EL (cell line): ENCODE results near the gene FUT1.

Experiments
- DNase-seq: peaks from one replicate; pipeline ENCODE4 v3.0.0-alpha.2; 2016

Gene FUT1

GRCh38 chr19:48715681-48716171 is 36.7 kb downstream of the FUT1 start:
- DNase-seq, result peak; percentile 40

DNA sequence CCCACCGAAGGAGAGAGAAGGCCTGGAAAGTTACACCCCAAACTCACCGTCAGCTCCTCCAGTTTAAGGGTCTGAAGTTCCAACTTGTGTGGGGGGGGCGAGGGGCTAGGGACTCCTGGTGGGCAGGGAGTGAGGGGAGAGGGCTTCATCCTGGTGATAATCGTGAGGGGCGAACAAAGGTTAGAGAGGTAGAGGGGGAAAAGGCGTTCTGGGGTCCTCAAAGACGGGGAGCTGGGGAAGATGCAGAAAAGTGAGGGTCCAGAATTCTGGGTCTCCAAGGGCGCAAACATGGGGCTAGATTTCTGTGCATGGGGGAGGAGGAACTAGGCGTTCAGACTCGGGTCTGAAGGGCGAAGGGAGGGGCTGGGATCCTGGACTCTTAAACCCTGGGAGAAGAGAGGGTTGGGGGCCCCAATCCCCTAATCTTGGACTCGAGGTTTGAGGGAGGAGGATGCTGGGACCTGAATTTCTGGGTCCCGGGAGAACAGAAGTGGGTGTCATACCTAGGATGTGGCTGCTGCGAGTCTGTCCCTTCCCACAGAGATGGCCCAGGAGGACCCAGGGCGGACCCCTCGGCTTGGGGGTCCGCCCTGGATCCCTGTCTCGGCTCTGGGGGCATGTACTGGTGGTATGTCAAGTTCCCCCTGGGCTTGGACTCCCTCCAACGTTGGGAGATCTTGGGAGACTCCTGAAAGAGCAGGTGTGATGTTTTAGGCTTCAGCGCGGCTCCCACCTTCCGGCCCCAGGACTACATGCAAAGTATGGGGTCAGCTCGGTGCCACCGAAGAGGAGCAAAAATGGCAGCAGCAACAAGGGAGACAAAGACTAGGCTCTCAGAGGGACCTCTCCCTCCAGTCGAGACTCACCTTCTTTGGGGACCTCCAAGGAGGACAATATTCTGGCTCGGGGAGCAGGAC is 37.4 kb downstream of the FUT1 start:
- no peak for DNase-seq

DNA sequence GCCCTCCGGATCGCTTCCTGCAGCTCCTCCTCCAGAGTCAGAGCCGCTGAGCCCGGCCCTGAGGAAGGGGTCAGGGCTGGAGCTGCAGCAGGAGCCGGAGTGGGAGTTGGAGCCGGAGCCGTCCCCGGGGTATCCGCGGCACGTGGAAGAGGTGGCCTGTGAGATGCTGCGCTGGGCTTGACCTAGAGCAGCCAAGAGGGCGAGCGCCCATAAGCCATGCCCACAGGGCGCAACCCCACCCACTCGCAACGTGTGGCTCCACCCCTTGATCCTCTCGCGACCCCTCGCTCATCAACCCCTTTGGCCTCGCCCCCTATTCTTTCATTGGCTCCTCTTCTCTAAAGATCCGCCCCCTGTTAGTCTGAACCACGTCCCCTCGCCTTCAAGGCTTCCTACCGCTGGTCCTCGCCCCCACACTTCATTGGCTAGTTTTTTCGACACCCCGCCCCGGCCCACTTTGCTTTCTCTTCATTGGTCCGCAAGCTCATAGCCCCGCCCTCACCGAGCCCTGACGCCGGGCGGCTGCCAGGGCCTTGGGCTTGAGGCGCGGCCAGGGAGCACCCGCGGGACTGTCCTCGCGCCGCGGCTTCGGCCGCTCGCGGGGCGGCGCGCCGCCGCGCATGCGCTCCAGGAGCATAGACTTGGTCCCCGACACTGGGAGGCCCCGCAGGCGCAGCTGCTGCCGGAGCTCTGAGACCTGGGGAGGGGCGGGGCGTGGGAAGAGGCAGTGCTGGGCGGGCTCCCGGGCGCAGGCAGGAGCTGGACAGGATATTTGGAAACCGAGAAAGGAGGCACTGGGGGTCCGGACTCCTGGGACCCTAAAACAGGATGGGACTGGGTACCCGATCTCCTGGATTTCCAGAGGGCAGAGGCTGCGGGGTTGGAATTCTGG is 38.3 kb downstream of the FUT1 start:
- peak; percentile 100 for DNase-seq

DNA sequence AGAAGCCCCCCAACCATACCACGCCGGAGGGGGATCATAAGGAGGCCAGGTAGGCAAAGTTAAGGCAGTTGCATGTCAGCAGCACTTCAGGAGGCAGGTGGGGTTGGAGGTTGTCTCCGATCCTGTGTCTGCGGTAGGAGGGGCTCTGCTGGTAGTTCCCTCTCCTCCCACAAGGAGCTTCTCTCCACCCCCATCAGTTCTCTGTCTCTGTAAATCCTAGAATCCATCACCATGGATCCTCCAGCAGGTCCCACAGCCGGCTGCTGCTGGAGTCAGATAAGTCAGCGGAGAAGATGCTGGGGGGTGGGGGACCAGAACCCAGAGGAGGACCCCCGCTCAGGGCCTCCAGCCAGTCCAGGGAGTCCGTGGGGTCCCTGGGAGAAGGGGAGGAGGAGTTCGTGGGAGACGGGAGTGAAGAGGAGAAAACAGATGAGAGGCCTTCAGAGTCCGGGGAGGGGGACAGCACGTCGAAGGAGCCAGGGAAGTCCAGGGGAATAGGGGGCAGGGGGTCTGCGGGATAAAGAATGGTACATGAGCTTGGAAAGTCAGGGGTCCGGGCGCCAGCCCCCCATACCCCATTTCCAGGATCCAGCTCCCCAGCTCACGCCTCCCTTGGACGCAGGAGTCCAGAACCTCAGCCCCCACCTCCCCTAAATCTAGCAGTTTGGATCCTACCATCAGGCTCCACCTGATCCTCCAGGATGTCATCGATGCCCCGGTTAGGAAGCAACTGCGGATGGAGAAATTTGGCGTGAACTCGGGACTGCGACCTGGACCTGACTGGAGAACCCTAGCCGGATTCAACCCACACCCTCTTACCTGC is 39.2 kb downstream of the FUT1 start:
- DNase-seq, result peak; percentile 23

DNA sequence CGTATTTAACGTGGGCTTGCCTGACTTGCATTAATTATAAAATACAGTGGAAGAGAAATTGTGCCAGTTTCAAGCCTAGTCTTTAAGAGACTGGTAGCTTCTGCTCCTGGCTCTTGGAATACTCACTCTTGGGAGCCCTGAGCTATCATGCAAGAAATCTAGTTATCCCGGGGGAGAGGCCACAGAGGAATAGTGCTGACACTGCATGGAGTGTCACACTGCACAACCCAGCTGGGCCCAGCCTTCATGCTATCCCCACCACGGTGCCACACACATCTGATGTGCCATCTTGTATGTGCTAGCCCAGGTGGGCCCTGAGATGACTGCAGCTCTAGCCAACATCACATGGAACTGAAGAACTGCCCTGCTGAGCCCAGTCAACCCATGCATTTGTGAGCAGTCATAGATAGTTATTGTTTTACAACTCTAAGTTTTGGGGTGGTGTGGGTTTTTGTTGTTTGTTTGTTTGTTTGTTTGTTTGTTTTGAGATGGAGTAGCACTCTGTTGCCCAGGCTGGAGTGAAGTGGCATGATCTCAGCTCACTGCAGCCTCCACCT is 41.3 kb downstream of the FUT1 start:
- DNase-seq, result no peak

GRCh38 chr19:48708471-48708870 is 44.0 kb downstream of the FUT1 start:
- no peak for DNase-seq

DNA sequence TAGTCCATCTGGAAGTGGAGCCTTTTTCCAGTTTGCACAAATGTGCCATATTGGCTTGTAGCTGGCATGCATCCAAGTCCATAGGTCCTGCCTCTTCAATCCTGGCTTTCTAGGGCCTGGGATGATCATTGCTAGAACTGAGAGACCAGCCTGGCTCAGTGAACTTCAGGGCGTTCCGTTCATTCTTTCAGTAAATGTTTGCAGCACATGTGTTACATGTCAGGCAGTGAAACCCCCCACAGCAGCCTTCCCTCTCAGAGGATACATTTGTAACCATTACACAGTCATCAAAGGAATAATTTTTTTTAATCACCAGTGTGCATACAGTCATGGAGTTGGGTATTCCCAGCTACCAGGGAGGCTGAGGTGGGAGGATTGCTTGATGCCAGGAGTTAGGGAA is 47.0 kb downstream of the FUT1 start:
- no peak for DNase-seq

GRCh38 chr19:48703316-48703715 is 49.1 kb downstream of the FUT1 start:
- no peak for DNase-seq

GRCh38 chr19:48702701-48703100 is 49.7 kb downstream of the FUT1 start:
- no peak for DNase-seq

DNA sequence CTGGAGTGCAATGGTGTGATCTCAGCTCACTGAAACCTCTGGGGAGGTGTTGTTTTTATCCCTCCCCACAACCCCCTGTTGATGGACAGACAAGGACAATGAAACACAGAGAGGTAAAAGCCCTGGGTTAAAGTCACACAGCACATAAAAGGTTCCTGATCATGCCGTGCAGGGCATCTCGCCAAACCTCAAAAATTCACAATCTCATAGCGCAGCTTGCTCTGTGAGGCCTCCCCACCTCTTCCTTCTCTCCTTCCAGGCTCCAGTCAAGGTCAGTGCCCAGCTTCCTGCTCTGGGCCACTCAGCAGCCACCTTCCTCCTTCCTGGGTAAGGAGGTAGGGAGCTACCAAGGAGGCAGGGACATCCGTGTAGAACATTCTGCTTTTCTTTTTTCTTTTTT is 54.4 kb downstream of the FUT1 start:
- DNase-seq, result peak; percentile 82
